Fibroblast of pulmonary artery (primary cell): ENCODE data around the gene SOX13.

ENCODE experiments used
- DNase-seq: peaks from one replicate; pipeline ENCODE4 v3.0.0-alpha.2; 2010; ENCODE audit warnings: low read depth
- H3K4me3 ChIP-seq: replicated peaks from 2 replicates; pipeline ENCODE4 v1.5.1; 2011; ENCODE audit warnings: low read depth, mild to moderate bottlenecking, control low read depth, low read length, moderate library complexity
- TF ChIP-seq, protein P1 (sequence below): IDR thresholded peaks from 2 replicates; pipeline ENCODE4 v1.5.1; 2011; ENCODE audit warnings: mild to moderate bottlenecking, control low read depth, low read length, inconsistent platforms; ENCODE audit errors: missing control alignments

SOX13 gene

DNA sequence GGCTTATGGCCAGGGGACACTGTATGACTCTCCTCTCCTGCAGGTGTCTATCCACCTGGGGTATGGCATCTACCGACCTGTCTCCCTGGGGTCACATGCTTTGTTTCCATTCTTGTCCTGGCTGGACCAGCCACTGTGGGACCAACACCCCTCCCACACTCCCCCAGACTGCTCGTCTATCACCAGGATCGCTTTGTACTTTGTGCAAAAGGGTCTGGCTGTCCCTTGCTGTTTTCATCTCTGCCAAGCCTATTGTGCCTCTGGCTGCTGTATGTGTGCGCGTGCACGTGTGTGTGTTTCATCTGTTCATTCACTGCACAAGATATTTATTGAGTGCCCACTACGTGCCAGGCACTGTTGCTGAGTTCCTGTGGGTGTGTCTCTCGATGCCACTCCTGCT lies 53.5 kb downstream of the SOX13 start:
- TF ChIP-seq, protein P1, sequence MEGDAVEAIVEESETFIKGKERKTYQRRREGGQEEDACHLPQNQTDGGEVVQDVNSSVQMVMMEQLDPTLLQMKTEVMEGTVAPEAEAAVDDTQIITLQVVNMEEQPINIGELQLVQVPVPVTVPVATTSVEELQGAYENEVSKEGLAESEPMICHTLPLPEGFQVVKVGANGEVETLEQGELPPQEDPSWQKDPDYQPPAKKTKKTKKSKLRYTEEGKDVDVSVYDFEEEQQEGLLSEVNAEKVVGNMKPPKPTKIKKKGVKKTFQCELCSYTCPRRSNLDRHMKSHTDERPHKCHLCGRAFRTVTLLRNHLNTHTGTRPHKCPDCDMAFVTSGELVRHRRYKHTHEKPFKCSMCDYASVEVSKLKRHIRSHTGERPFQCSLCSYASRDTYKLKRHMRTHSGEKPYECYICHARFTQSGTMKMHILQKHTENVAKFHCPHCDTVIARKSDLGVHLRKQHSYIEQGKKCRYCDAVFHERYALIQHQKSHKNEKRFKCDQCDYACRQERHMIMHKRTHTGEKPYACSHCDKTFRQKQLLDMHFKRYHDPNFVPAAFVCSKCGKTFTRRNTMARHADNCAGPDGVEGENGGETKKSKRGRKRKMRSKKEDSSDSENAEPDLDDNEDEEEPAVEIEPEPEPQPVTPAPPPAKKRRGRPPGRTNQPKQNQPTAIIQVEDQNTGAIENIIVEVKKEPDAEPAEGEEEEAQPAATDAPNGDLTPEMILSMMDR: no peak
- no peak overlapping the region for H3K4me3 ChIP-seq
- no peak for DNase-seq

DNA sequence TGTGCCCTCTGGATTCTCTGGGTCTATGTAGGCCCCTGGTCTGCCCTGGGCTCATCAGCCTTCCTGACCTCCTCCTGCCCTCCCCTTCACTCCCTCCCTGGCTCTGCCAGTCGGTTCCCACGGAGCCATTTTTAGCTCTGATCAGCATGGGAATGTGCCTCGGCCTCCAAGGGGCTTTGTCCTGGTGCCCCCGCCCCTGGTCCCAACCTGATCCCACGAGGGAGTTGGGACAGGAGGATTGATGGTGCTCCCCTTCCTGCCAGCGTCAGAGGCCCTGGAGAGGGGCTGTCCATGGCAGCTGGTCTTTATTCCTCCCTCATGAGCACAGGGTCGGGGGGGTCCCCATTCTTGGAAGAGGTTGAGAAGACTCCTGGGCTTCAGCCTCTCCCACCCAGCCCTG lies 54.0 kb downstream of the SOX13 start:
- H3K4me3 ChIP-seq: no peak overlapping the region
- TF ChIP-seq, protein P1: no peak
- DNase-seq: no peak

DNA sequence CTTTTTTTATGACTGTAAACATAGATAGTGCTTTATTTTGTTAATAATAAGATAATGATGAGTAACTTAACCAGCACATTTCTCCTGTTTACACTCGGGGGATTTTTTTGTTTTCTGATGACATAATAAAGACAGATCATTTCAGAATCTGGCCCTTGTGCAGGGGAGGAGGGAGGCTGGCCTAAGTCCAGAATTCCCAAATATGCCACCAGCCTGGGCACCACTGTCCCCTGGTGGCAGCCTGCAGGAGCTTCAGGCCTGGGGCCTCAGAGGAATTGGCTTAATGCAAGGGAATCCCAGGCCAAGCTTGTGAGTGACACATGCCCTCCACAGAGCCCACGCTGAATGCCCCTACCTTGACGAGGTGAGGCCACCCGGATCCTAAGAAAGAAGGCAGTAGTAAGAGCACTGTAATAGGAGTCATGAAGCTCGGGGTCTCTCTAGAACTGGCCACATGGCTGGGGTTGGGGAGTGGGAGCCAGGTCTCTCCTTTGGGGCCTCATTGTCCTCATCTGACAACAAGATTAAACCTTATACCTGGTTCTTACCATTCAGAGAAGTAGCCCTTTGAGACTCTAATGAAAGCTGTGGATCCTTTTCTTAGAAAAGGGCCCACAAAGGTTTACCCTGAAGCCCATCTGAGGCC lies 54.8 kb downstream of the SOX13 start:
- TF ChIP-seq, protein P1: peak; percentile 98
- peak; percentile 90 for DNase-seq
- H3K4me3 ChIP-seq: no peak overlapping the region

DNA sequence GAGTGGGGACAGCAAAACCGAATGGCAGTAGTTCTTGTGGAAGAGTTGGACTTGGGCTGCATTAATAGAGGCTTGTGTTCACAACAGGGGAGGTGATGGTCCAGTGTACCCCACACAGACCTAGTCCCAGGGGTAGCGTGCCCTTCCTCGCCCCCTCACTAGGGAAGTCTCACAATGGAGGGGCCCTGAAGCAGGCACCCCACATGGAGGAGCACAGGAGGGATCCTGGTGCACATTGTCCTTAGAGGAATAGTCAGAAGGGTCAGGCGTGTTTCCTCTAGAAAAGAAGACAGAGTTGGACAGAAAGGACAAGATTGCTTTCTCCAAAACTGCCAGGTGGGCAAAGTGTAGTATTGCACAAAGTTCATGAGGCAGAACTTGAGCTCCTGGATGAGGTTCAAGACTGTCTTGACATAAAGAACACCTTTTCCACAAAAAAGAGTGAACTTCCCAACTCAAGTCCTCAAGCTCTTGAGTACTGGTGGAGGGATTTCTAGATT lies 55.6 kb downstream of the SOX13 start:
- TF ChIP-seq, protein P1: no peak
- no peak overlapping the region for H3K4me3 ChIP-seq
- no peak for DNase-seq

DNA sequence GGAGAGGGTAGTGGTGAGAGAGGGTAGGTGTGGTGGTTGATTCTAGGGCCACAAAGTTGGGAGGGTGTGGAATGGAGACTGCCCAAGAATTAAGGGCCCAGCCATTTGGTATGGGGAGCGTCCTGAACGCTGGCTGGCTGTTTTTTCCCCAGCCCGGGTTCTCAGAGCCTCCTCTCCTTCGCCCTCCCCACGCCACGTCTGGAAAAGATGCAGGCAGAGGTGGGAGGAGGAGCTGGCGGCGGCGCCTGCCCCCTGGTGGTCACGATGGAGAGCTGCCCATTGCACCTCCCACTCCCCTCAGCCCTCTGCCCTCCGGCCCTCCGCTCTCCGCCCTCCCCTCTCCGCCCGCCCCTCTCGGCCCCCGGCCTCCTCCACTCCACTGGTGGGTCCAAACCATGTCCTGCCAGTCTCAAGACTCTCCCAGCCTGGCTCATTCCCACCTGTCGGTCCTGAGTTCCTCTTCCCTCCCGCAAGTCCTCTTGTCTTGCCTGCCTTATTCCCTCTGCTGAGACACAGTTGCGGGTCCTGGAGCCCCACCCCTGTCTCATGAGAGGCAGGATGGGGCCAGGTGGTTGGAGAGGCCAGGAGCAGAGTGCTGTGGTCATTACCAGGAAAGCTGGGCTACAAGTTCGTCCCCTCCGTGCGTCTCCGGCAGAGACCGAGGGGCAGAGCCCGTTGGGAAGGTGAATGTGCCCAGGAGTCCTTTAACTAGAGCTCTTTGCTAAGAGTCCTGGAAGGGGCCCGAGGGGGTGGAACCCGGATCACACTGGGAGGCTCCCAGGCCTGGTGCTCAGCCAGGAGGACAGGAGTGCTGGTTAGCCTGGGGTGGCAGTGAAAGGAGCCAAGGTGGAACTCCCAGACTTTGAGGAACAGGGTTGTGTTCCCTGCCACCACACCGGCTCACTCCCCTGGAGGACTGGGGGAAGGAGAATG lies 56.3 kb downstream of the SOX13 start:
- DNase-seq: peak; percentile 74
- TF ChIP-seq, protein P1: peak; percentile 72
- H3K4me3 ChIP-seq: no peak overlapping the region

DNA sequence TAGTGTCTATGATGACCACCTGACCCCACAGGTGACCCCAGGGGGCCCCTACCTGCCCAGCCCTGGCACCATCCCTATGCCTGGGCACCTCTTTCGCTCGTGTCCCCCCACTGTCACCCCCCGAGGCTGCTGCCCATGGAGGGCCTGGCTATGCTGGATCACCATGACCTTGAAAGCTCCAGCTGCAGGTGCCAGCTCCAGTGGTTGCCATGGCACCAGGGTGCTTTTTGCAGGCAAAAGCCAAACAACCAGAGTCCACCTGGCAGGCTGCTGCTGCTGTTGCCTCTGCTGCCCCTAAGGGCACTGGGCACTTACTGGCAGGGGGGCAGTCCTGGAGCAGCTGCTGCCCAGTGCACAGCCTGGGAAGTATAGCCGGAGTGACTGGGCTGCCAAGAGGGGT lies 57.3 kb downstream of the SOX13 start:
- TF ChIP-seq, protein P1: no peak
- no peak overlapping the region for H3K4me3 ChIP-seq
- no peak for DNase-seq
